ENCODE results near the gene LSR.

LSR gene

GRCh38 chr19:35213663-35214632 lies 34.9 kb upstream of the LSR start:
- no peak overlapping the region for H3K4me3 ChIP-seq (ENCODE audit: low read depth, low read length)
- TF ChIP-seq, protein P1, sequence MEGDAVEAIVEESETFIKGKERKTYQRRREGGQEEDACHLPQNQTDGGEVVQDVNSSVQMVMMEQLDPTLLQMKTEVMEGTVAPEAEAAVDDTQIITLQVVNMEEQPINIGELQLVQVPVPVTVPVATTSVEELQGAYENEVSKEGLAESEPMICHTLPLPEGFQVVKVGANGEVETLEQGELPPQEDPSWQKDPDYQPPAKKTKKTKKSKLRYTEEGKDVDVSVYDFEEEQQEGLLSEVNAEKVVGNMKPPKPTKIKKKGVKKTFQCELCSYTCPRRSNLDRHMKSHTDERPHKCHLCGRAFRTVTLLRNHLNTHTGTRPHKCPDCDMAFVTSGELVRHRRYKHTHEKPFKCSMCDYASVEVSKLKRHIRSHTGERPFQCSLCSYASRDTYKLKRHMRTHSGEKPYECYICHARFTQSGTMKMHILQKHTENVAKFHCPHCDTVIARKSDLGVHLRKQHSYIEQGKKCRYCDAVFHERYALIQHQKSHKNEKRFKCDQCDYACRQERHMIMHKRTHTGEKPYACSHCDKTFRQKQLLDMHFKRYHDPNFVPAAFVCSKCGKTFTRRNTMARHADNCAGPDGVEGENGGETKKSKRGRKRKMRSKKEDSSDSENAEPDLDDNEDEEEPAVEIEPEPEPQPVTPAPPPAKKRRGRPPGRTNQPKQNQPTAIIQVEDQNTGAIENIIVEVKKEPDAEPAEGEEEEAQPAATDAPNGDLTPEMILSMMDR (IDR thresholded peaks at IDR 0.05; ENCODE audit: low read depth, low read length) = no peak

DNA sequence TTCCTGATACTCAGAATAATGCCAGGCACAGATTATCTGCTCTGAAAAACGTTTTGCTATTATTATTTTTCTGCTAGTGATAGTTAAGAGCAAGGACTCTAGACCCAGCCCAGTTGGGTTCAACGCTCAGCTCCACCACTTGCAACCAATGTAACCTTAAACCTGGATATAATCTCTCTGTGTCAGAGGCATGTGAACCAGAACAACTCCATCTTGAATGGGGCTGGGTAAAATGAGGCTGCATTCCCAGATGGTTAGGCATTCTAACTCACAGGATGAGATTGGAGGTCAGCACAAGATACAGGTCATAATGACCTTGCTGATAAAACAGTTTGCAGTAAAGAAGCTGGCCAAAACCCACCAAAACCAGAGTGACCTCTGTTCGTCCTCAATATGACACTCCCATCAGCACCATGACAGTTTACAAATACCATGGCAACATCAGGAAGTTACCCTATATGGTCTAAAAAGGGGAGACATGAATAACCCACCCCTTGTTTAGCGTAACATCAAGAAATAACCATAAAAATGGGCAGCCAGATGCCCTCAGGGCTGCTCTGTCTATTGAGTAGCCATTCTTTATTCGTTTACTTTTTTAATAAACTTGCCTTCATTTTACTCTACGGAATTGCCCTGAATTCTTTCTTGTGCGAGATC lies 33.9 kb upstream of the LSR start:
- no peak overlapping the region for H3K4me3 ChIP-seq (ENCODE audit: low read depth, low read length)
- TF ChIP-seq, protein P1 (IDR thresholded peaks at IDR 0.05; ENCODE audit: low read depth, low read length) = no peak; the same call in 1 of the 2 replicates

GRCh38 chr19:35216016-35216832 lies 32.6 kb upstream of the LSR start:
- TF ChIP-seq, protein P1 (IDR thresholded peaks at IDR 0.05; ENCODE audit: low read depth, low read length) = no peak
- H3K4me3 ChIP-seq (ENCODE audit: low read depth, low read length) = no peak overlapping the region

DNA sequence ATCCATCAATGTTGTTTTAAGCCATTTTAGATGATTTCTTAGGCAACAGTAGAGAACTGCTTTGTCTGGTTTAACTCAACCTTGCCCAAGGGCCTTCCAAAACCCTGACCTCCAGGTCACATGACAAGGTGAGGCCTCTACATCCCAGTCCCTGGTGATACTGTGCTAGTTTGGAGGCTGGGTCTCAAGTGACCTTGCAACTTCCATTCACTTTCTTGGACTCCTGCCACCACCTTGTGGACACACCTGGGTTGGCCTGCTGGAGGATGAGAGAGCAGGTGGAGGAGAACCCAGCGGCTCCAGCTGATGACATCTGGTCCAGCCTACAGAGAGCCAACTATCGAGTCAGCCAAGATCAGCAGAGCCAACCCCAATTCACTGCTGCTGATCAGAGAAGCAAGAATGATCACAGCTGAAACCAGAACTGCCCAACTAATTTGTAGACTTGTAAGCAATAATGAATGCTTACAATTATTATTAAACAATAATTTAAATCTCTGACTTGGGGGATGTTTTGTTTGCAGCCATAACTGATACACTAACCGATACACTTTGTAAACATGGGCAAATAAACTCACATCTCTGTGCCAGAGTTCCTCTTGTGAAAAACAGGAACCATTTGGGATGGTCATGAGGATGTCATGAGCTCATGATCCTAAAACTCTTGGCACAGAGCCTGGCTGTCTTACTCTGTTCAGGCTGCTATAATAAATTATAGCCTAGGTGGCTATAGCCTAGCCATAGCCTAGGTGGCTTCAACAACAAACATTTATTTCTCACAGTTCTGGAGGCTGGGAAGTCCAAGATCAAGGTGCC lies 31.8 kb upstream of the LSR start:
- H3K4me3 ChIP-seq (ENCODE audit: low read depth, low read length) = no peak overlapping the region
- TF ChIP-seq, protein P1 (IDR thresholded peaks at IDR 0.05; ENCODE audit: low read depth, low read length) = no peak

DNA sequence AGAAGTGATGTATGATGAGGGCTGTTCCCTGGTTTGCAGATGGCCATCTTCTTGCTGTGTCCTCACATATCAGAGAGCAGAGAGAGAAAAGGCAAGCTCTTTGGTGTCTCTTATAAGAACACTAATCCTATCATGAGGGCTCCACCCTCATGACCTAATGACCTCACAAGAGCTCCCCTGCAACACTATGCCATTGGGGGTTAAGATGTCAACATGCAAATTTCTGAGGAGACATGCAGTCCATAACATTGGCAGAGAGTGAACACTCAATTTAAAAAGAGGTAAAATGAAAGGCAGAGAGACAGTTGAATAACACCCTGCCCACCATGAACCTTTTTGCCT lies 31.2 kb upstream of the LSR start:
- no peak overlapping the region for H3K4me3 ChIP-seq (ENCODE audit: low read depth, low read length)
- TF ChIP-seq, protein P1 (IDR thresholded peaks at IDR 0.05; ENCODE audit: low read depth, low read length) = no peak

- H3K4me3 ChIP-seq (ENCODE audit: low read depth, low read length) = no peak overlapping the region
- TF ChIP-seq, protein P1 (IDR thresholded peaks at IDR 0.05; ENCODE audit: low read depth, low read length) = no peak
These were observed 29.8 kb upstream of the LSR start for GRCh38 chr19:35219008-35219407.

Data from WI38 (cell line).